Measurements from ENCODE around the gene CDC42EP3.

The CDC42EP3 gene

DNA sequence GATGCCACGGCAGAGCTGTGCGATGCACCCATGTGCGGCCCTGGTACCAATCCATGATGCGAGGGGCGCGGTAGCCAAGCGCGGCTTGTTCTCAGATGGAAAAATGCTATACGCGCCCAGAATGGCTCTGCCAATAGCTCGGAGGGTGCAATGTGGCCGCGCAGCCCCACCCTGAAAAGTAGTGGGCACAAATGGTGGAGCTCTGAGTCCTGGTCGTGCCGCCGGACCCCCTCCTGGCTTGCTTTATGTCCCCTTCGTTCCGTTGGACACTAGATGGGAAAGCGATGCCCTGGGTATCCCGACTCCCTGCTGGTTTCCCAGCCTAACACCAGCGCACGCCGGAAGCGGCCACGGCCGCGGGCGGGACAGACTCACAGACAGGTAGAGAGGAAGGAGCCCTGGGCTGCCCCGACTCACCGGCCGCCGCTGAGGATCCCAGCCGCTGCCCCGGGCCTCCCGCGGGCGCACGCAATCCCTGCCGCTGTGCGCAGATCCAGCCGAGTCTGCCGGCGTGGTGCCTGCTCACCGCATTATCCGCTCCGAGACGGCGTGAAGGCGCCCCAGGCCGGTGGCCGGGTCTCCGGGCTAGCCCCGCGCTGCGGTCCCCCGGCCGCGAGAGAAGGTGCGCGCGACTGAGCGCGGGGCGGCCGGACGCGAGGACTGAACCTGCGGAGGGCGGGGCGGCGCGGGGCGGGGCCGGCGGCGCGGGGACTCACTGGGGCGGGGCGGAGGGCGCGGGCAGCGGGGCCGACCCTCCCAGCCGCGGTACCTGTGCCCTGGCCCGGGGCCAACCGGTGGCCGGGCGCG is at the start of gene CDC42EP3:
TSS of gene CDC42EP3 (minus strand) at position 634 of the 807 bp plus-strand sequence. CDS start 25,055 bp downstream, outside the sequence.
- no peak for DNase-seq

DNA sequence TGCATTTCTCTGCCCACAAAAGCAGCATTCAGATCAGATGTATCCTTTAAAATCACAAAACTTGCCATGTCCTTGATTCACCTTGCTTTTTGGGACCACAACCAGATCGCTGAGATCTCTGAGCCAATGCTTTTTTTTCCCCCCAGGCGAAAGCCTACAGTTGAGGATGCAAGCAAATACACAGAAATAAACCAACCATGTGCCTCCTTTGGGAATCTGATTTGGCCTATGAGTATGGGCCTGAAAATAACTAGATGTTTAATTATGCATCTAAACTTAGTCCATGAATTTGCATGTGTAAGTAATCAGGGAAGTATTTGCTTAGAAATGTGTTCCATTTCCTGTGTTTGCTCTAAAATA is 49.7 kb upstream of the CDC42EP3 start:
- no peak for DNase-seq

- DNase-seq: peak in 1 of 2 donors; percentile 0
These were observed 49.2 kb upstream of the CDC42EP3 start for GRCh38 chr2:37720533-37721200.

DNA sequence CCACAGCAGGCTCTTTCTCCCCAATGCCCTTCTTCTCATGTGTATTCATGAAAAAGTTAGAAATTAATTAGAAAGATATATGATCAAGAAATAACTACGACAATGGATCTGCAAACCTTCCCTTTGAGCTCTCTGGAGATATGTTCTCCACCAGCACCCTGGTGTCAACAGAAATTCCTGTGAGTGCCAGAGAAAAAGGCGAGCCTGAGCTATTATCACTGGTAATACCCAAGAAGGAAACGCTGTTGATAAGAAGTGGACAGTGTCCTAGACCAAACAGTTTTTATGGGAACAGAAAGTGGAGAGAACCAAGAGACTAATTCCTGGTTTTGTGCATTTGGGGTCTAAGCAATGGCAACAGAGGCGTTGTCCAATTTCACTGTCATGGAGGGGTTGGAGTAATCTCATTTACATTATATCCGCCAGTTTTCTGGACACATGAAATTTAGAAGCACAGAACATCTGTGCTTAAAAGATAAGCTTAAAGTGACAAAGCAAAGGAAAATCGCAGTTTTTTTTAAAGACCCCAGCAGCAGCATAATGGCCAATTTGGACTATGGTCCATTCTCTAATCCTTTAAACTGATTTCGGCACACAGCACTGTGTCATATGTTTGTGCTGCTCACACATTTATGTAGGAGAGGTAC is 47.2 kb upstream of the CDC42EP3 start:
- no peak for DNase-seq

GRCh38 chr2:37713258-37713700 is 41.8 kb upstream of the CDC42EP3 start:
- DNase-seq: no peak

DNA sequence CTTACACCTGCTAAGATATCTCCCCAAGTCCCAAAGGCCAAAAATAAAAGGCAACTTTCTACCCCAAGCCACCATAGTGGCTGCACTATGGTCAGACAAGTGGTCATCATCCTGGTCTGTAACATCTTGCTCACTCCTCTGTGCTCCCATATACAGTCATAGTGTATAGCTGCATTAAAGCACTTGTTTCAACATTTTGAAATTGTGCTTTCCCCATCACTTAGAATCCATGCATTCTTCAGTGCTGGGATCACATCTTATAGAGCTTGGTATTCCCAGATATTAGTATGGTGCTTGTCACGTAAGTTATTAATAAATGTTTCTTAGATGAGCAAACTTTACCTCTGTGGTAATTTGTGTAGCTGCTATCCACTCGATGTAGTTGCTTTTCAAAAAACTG is 40.4 kb upstream of the CDC42EP3 start:
- no peak for DNase-seq

DNA sequence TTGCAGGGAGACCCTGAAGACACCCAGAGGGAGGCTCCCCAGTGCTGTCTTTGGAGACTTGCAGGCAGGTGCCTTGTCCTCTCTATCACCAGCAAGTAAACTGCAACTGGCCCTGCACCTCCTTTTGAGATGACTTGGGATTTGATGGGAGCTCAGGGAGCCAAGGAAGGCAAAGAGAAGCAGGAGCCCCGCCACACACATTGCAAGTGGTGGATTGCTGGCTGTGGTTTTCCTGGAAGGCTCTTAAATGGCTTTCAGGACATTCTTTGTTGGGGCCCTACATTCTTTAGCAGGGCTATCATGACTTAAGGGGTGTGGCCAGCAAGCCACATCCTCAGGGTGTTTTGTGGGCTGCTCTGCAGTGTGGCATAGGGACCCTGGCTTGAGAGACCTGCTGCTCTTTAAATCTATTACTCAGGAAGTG is 39.9 kb upstream of the CDC42EP3 start:
- DNase-seq: no peak

GRCh38 chr2:37709111-37709510 is 37.7 kb upstream of the CDC42EP3 start:
- no peak for DNase-seq

- no peak for DNase-seq
These were observed 36.7 kb upstream of the CDC42EP3 start for GRCh38 chr2:37708146-37708545.

DNA sequence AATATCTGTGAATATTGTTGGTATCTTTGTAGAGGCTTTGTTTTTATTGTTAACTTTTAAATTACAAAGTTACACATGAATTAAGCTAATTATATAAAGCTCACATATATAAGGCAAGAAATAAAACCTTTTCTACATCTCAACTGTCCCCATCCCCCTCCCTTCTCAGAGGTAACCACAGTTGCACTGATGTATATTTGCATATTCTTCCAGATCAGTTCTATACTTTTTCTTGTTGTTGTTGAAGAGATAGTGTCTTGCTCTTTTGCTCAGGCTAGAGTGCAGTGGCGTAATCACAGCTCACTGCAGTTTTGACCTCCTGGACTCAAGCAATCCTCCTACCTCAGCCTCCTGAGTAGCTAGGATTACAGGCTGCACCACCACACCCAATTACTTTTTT is 36.0 kb upstream of the CDC42EP3 start:
- DNase-seq: no peak

DNA sequence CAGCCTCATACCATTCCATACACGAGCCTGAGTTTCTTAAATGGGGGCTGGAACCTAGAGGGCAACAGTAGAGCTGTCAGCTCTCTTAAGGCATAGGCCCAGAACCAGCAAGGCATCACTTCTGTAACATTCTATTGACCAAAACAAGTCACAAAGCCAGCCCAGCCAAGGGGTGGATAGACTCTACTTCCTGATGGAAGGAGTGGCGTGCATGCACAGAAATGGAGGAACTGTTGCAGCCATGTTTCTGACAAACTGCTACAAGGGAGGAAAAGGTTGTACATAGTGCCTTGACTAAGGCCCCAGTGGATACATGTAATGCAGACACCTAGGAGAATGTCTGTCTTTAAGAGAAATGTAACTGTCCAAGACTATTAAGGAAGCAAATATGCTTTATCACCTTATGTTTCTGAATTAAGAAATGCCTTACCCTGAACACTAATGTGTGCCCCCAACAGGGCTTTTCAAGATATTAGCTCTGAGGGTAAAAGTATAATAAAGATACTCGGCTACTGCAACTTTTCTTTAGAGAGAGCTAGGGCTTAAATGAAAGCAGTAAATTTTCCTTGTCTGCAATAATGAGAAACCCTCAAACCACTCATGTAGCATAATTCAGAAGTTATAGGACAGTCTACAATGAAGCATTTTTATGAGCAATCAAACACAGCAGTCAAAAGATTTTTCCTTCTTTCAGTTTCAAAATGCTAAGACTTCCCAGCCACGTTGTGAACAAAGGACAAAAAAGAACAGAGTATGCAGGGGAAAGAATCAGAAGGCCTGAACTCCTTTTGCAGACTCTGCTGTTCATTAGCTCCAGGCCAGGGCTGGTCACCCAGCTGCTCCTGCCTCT is 35.1 kb upstream of the CDC42EP3 start:
- no peak for DNase-seq

GRCh38 chr2:37705191-37705590 is 33.7 kb upstream of the CDC42EP3 start:
- DNase-seq: no peak

GRCh38 chr2:37698931-37699481 is 27.6 kb upstream of the CDC42EP3 start:
- DNase-seq: no peak

DNA sequence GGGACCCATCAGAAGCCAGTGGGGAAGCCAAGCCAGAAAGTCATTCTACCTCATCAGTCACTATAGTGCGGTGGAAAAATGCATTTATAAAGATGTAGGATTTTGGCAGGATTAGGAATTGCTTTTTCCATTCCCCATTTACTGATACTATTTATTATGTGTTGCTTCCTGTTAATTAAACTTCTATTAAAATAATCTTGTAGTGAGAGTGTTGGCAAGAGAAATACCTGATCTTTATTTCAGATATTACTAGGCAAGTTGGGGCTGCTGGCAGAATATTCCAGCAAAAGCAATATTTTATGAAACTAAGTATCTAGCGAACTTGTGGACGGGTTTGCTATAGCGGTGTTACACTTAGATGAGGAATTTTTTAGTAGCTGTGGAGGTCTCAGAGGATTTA is 23.9 kb upstream of the CDC42EP3 start:
- DNase-seq: no peak

- no peak for DNase-seq
These were observed 21.3 kb upstream of the CDC42EP3 start for GRCh38 chr2:37692711-37693110.

DNA sequence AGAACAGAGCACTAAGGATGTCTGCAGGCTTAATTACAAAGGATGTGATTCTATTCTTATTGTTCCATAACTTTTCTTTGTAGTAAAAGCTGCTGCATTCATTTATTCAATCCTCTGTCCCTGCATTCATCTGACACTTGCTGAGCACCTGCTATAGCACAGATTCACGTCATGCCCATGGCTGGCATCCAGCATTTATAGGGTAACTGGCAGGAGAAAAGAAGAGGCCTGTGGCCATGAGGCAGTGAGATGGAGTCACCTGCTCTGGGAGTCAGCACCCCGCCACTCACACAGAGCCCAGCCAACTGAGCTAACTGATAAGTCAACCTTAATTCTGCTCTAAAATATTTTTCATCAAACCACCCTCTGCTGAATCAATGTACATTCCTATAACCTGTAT is 18.3 kb upstream of the CDC42EP3 start:
- DNase-seq: no peak

GRCh38 chr2:37688771-37689468 is 17.5 kb upstream of the CDC42EP3 start:
- no peak for DNase-seq

GRCh38 chr2:37686792-37687526 is 15.5 kb upstream of the CDC42EP3 start:
- DNase-seq: no peak

DNA sequence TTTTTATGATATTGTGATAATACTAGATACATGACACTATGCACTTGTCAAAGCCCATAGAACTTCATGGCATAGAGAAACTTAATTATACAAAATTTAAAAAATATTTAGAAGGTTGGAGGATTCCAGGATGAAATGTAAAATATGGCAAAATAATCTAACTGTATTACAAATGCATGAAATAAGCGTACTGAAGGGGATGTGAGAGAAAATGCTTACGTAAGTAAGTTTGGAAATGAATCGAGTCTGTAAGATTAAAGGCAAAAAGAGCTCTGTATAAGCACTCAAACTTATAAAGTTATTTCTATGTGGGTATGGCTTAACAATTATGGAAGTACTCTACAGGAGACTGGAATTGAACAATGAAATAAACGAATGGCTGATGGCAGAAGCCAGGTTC is 13.4 kb upstream of the CDC42EP3 start:
- DNase-seq: no peak

- DNase-seq: no peak
These were observed 12.7 kb upstream of the CDC42EP3 start for GRCh38 chr2:37683921-37684780.

Measured in hippocampal formation (tissue), 2 donors.